A673 (cell line): ENCODE results near the gene SPAG7. TPM values are rescaled to one million over a fixed set of nuclear protein-coding genes. Genes with fewer than 3 reads are reported as not detected.

Experiments used
- BruUV-seq: library from RNA; stranded (reverse); fragments of 400-500 nt; replicated peaks from 2 replicates; lab custom pipeline; 2021; lab: Mats Ljungman, UMichigan
- CTCF ChIA-PET: fragments of 300-600 bp; sonication (Branson Sonifier 250); formaldehyde crosslinking; loops from one replicate; lab custom pipeline; 2022; ENCODE audit warnings: antibody characterized with exemption; lab: Charles Lee
- POLR2A ChIA-PET: fragments of 300-600 bp; sonication (Branson Sonifier 250); formaldehyde crosslinking; loops from one replicate; lab custom pipeline; 2022; ENCODE audit warnings: antibody characterized with exemption; ENCODE audit not compliant: low non-redundant PET; lab: Charles Lee
- DNase-seq: peaks from one replicate; pipeline ENCODE4 v3.0.0-alpha.2; 2015; ENCODE audit warnings: low spot score
- H3K27ac ChIP-seq: fragments of 200-600 bp; sonication (generic); 2 replicates; pipeline ENCODE4 v1.5.1; 2016; ENCODE audit warnings: mixed run types, low read depth, mild to moderate bottlenecking, mixed read lengths, antibody characterized with exemption, low read length; ENCODE audit not compliant: poor library complexity, severe bottlenecking
- H3K27me3 ChIP-seq: fragments of 200-600 bp; sonication (generic); replicated peaks from 2 replicates; pipeline ENCODE4 v1.6.1; 2017; ENCODE audit warnings: mixed run types, low read depth, mild to moderate bottlenecking, mixed read lengths, antibody characterized with exemption, low read length; ENCODE audit not compliant: insufficient read depth, poor library complexity
- H3K36me3 ChIP-seq: fragments of 200-600 bp; sonication (generic); 2 replicates; pipeline ENCODE4 v1.6.1; 2016; ENCODE audit warnings: mixed run types, mild to moderate bottlenecking, mixed read lengths, antibody characterized with exemption, low read length; ENCODE audit not compliant: insufficient read depth, poor library complexity, severe bottlenecking
- H3K4me1 ChIP-seq: fragments of 200-600 bp; sonication (generic); 2 replicates; pipeline ENCODE4 v1.6.1; 2017; ENCODE audit warnings: mixed run types, mild to moderate bottlenecking, mixed read lengths, antibody characterized with exemption, low read length; ENCODE audit not compliant: insufficient read depth, poor library complexity, severe bottlenecking
- H3K4me3 ChIP-seq: fragments of 200-600 bp; sonication (generic); 2 replicates; pipeline ENCODE4 v1.5.1; 2016; ENCODE audit warnings: low read depth, mixed run types, mild to moderate bottlenecking, mixed read lengths, low read length; ENCODE audit not compliant: poor library complexity, severe bottlenecking
- H3K9me3 ChIP-seq: fragments of 200-600 bp; sonication (generic); 2 replicates; pipeline ENCODE4 v1.6.1; 2016; ENCODE audit warnings: mixed run types, low read depth, mild to moderate bottlenecking, mixed read lengths, antibody characterized with exemption, low read length; ENCODE audit not compliant: poor library complexity, severe bottlenecking
- EZH2 ChIP-seq: fragments of 200-600 bp; sonication (generic); IDR thresholded peaks from 2 replicates; pipeline ENCODE4 v1.6.1; 2017; ENCODE audit warnings: borderline replicate concordance, low read depth, mild to moderate bottlenecking, mixed read lengths, antibody characterized with exemption, low read length; ENCODE audit not compliant: poor library complexity, severe bottlenecking
- intact Hi-C: fragments of 100-400 bp; cut with micrococcal nuclease; formaldehyde crosslinking; loops from one replicate; pipeline ENCODE4 v1.10.0; 2022; ENCODE audit not compliant: unreplicated experiment
- total RNA-seq: library from RNA; stranded (reverse); gene quantifications from 2 replicates; pipeline ENCODE4 v1.2.3, GENCODE V29; 2021
- TF ChIP-seq, protein P1 (sequence below): fragments of 300-800, 200-600 bp; sonication (generic); conservative IDR thresholded peaks from 2 replicates; pipeline ENCODE4 v1.5.1; 2017; ENCODE audit warnings: low read depth, mild to moderate bottlenecking, antibody characterized with exemption, low read length, moderate library complexity, mixed read lengths

The SPAG7 gene
- total RNA-seq, 1 experiment from 2014 or later = 74.8 TPM

DNA sequence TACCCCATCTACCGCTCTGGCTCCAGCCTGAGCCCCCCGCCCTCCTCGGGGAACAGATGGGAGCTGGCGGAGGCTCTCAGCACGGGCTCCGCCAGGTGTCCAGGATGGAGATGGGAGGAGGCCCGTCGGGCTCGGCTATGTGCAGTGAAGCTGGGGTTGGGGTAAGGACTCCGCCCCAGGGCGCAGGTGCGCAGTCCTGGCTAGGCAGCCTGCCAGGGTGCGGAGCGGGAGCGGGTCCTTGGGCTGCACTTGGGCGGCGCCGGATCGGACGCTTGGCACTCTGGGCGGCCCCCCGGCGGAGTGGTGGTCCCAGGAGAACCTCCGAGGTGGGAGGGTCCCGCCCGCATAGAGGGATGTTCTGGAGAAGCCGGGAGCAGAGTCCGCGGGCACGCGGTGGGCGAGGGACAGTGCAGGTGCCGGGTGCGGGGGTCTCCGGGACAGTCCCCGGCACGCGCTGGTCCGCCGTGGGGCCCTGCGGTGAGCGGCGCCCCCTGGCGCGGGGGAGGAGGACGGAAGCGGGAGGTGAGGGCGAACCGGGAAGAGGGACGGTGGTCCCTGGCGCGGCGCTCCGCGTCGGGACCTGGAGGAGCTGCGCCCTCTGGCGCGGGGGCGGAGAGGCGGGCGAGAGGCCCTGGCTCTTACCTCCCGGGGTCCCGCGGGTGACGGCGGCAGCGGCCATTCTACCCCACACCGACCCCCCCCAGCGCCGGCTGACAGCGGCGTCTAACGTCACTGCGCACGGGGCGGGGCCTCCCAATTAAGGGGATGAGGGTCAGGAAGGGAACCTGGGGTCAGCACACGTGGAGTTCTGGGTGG is 19.5 kb upstream of the SPAG7 start, which contains the start of gene CAMTA2:
TSS of gene CAMTA2 (minus strand) at position 725 of the 816 bp plus-strand sequence. CDS start 1,453 bp downstream, outside the sequence.
- BruUV-seq = no TSS peak
- no peak for TF ChIP-seq EZH2
- TF ChIP-seq, protein P1, sequence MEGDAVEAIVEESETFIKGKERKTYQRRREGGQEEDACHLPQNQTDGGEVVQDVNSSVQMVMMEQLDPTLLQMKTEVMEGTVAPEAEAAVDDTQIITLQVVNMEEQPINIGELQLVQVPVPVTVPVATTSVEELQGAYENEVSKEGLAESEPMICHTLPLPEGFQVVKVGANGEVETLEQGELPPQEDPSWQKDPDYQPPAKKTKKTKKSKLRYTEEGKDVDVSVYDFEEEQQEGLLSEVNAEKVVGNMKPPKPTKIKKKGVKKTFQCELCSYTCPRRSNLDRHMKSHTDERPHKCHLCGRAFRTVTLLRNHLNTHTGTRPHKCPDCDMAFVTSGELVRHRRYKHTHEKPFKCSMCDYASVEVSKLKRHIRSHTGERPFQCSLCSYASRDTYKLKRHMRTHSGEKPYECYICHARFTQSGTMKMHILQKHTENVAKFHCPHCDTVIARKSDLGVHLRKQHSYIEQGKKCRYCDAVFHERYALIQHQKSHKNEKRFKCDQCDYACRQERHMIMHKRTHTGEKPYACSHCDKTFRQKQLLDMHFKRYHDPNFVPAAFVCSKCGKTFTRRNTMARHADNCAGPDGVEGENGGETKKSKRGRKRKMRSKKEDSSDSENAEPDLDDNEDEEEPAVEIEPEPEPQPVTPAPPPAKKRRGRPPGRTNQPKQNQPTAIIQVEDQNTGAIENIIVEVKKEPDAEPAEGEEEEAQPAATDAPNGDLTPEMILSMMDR = peak; percentile 75
- POLR2A ChIA-PET = interaction anchor here (0.6 kb wide), 1 partner anchor 323 kb away, joined by 3 read pairs; no protein-coding TSS in a partner anchor
- H3K27ac ChIP-seq = peak within 1 kb of the TSS; percentile 73
- H3K27me3 ChIP-seq = no peaks in the 10 kb centered on the region
- H3K4me1 ChIP-seq = peaks cover 14% of the 10 kb centered on the region
- H3K4me3 ChIP-seq = peak within 1 kb of the TSS; percentile 80
- intact Hi-C loops = no loop called here
- DNase-seq = peak; percentile 83
- no peaks in the 10 kb centered on the region for H3K9me3 ChIP-seq
- no peaks in the 10 kb centered on the region for H3K36me3 ChIP-seq
- CTCF ChIA-PET = interaction anchor here (2.2 kb wide), 1 partner anchor 20 kb away, joined by 8 read pairs; the partner anchor contains the start of gene SPAG7

GRCh38 chr17:4986403-4986802 is 18.8 kb upstream of the SPAG7 start:
- no peak for DNase-seq
- POLR2A ChIA-PET = interaction anchor here (0.6 kb wide), 1 partner anchor 324 kb away, joined by 3 read pairs; no protein-coding TSS in a partner anchor
- CTCF ChIA-PET = interaction anchor here (0.5 to 2.2 kb wide), 2 partner anchors 19 to 50 kb away, joined by 8 read pairs; partner anchors contain the start of gene SPAG7
- no peaks in the 10 kb centered on the region for H3K9me3 ChIP-seq
- H3K4me3 ChIP-seq = peak overlapping the region; percentile 80
- BruUV-seq = no TSS peak
- intact Hi-C loops = no loop called here
- H3K4me1 ChIP-seq = peaks cover 14% of the 10 kb centered on the region
- H3K36me3 ChIP-seq = no peaks in the 10 kb centered on the region
- no peaks in the 10 kb centered on the region for H3K27me3 ChIP-seq
- peak overlapping the region; percentile 73 for H3K27ac ChIP-seq
- TF ChIP-seq, protein P1 = no peak
- no peak for TF ChIP-seq EZH2

DNA sequence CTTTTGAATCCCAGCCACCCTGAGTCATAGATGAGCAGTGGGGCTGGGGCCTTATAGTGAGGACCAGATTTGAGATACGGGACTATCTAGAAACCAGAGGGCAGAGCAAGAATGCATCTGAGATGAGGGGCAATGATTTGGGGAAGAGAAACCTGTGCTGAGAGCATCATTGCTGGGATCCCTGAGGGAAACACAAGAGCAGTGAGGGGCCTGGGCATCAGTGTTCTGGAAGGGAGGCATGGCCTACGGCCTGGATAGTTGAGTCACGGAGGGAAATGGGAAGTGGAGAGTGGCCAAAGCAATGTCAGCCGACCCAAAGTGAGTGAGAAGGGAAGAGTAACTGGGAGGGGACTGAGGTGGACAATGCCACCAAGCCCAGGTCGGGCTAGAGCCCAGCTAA is 14.7 kb upstream of the SPAG7 start:
- TF ChIP-seq EZH2 = no peak
- TF ChIP-seq, protein P1 = no peak
- H3K27me3 ChIP-seq = no peaks in the 10 kb centered on the region
- intact Hi-C loops = no loop called here
- no peak overlapping the region for H3K27ac ChIP-seq
- CTCF ChIA-PET = no interaction called here
- no TSS peak for BruUV-seq
- peaks cover 9% of the 10 kb centered on the region for H3K4me1 ChIP-seq
- no peaks in the 10 kb centered on the region for H3K9me3 ChIP-seq
- DNase-seq = no peak
- peaks cover 7% of the 10 kb centered on the region for H3K36me3 ChIP-seq
- POLR2A ChIA-PET = no interaction called here
- no peak overlapping the region for H3K4me3 ChIP-seq
